Common myeloid progenitor, CD34-positive (primary cell): ENCODE data around the gene ADRB1.

ENCODE experiments used
- CTCF ChIA-PET: fragments of 350-600 bp; sonication (Branson Sonifier 250); formaldehyde crosslinking; loops from one replicate; lab custom pipeline; 2021; ENCODE audit warnings: antibody characterized with exemption; lab: Charles Lee
- POLR2A ChIA-PET: fragments of 350-600 bp; sonication (Branson Sonifier 250); formaldehyde crosslinking; loops from one replicate; lab custom pipeline; 2021; ENCODE audit warnings: antibody characterized with exemption; lab: Charles Lee
- DNase-seq, 3 donors: peaks; one replicate each; pipeline versions ENCODE4 v3.0.0 to v3.0.0-alpha.2; 2013
- H3K27ac ChIP-seq, 2 experiments: 1 replicate in 1 of 2; 2 replicates in 1 of 2; pipeline ENCODE4 v1.7.0; 2013; ENCODE audit warnings: inconsistent platforms in 2 of 2, low read length in 2 of 2, mild to moderate bottlenecking in 2 of 2, low read depth in 1 of 2, moderate library complexity in 1 of 2; ENCODE audit not compliant: severe bottlenecking in 2 of 2, insufficient read depth in 1 of 2, poor library complexity in 1 of 2
- H3K27me3 ChIP-seq, 5 experiments: replicated peaks in 2 of 5; 1 replicate in 3 of 5; 2 replicates in 2 of 5; pipeline versions ENCODE4 v1.6.1 to v1.7.0; 2013; ENCODE audit warnings: low read length in 4 of 5, mild to moderate bottlenecking in 2 of 5, moderate library complexity in 2 of 5, inconsistent platforms in 1 of 5; ENCODE audit not compliant: insufficient read depth in 5 of 5, control insufficient read depth in 4 of 5
- H3K36me3 ChIP-seq, 4 experiments: 1 replicate in 2 of 4; 2 replicates in 2 of 4; pipeline versions ENCODE4 v1.6.1 to v1.7.0; 2013; ENCODE audit warnings: low read length in 3 of 4, control low read depth in 1 of 4, mild to moderate bottlenecking in 1 of 4; ENCODE audit not compliant: control insufficient read depth in 4 of 4, insufficient read depth in 4 of 4
- H3K4me1 ChIP-seq, 4 experiments: 1 replicate in 3 of 4; 2 replicates in 1 of 4; pipeline versions ENCODE4 v1.6.1 to v1.7.1; 2013; ENCODE audit warnings: low read length in 3 of 4, mild to moderate bottlenecking in 3 of 4, control low read depth in 1 of 4, inconsistent platforms in 1 of 4, moderate library complexity in 1 of 4; ENCODE audit not compliant: control insufficient read depth in 4 of 4, insufficient read depth in 4 of 4; ENCODE audit errors: control extremely low read depth in 1 of 4
- H3K4me3 ChIP-seq, 7 experiments: 1 replicate in 4 of 7; 2 replicates in 3 of 7; pipeline versions ENCODE4 v1.5.1 to v1.7.0; 2013; ENCODE audit warnings: mild to moderate bottlenecking in 7 of 7, low read length in 6 of 7, moderate library complexity in 6 of 7, inconsistent platforms in 2 of 7, low read depth in 2 of 7, control low read depth in 1 of 7; ENCODE audit not compliant: insufficient read depth in 4 of 7, control insufficient read depth in 1 of 7; ENCODE audit errors: extremely low read depth in 1 of 7
- H3K9me3 ChIP-seq, 5 experiments: 1 replicate in 4 of 5; 2 replicates in 1 of 5; pipeline versions ENCODE4 v1.6.1 to v1.7.1; 2013; ENCODE audit warnings: low read length in 4 of 5, mild to moderate bottlenecking in 2 of 5, inconsistent platforms in 1 of 5, low read depth in 1 of 5, moderate library complexity in 1 of 5; ENCODE audit not compliant: control insufficient read depth in 4 of 5, insufficient read depth in 2 of 5; ENCODE audit errors: control extremely low read depth in 1 of 5
- WGBS: methylation state at CpG from one replicate; pipeline ENCODE4 v1.1.5; 2013; ENCODE audit not compliant: insufficient coverage; 5-methylcytosine and 5-hydroxymethylcytosine counted together

ADRB1 gene

DNA sequence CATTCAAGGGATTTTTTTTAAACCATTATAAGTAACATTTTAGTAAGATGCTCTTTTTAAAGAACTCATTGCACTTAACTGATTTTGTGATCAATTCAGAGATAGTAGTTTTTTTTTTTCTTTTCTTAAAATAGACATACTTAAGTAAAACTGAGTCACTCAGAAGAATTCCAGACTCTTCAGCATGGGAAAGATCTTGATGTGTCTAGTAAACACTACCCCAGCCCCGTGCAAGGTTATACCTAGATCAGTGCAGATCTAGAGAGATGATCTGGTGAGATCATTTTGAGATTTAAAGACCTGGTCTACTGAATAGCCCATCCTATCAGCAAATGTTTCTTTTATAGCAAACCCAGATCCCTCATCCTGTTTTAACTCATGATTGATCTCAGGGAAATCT is 8.6 kb downstream of the ADRB1 start:
- Histone ChIP-seq H3K9me3 (peaks cover 0 to 1% (median 0%) of the 10 kb centered on the region in 5 experiments), H3K4me1 (peaks cover 0 to 24% (median 3%) of the 10 kb centered on the region in 4 experiments), H3K36me3 (no peaks in the 10 kb centered on the region), H3K4me3 (no peak overlapping the region), H3K27ac (no peak overlapping the region), H3K27me3 (peaks cover 0 to 29% (median 5%) of the 10 kb centered on the region in 5 experiments)
- POLR2A ChIA-PET: no interaction called here
- no peak for DNase-seq
- CTCF ChIA-PET: no interaction called here
- 80% methylated on average over 1 of the region's 1 CpG for WGBS

DNA sequence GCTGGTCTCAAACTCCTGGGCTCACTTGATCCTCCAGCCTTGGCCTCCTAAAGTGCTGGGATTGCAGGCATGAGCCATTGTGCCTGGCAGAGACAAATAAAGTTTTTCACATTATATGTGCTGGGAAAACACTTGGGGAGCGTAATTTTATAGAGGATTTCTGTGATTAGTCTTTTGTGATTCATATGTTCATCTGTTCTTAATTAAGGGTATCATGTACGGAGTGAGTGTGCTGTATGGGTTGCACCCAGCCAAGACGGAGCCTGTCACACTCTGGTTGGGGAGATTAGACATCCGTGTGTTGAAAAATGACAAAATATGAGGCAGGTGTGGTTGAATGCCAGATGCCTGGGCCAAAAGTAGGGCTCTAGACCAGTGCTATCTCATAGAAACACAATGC is 10.3 kb downstream of the ADRB1 start:
- POLR2A ChIA-PET: no interaction called here
- Histone ChIP-seq H3K27me3 (peaks cover 0 to 13% (median 2%) of the 10 kb centered on the region in 5 experiments), H3K4me3 (no peak overlapping the region), H3K9me3 (peaks cover 0 to 1% (median 0%) of the 10 kb centered on the region in 5 experiments), H3K27ac (no peak overlapping the region), H3K4me1 (peaks cover 6 to 26% (median 13%) of the 10 kb centered on the region in 4 experiments), H3K36me3 (no peaks in the 10 kb centered on the region)
- 71% methylated on average over 3 of the region's 4 CpGs for WGBS
- no peak for DNase-seq
- CTCF ChIA-PET: interaction anchor here (1.4 kb wide), 1 partner anchor 11 kb away, joined by 3 read pairs; no protein-coding TSS in a partner anchor

DNA sequence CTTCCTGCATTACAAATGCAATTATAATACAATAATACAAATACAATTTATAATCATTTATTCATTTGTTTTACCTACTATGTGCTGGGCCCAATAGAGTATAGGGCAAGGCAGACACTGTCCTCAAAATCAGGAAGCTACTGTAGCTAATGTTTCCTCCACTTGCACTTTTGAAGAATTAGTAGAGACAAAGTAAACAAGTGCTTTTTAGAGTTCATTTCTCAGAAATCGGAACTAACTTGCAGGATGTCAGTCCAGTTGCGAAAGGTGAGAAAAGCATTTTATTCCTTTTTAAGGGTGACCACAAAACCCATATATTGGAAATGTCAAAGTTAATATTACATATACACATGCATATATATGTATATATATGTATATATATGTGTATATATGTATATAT is 14.2 kb downstream of the ADRB1 start:
- no peaks in the 10 kb centered on the region for H3K36me3 ChIP-seq
- H3K27me3 ChIP-seq: no peaks in the 10 kb centered on the region
- H3K4me1 ChIP-seq: peaks cover 11 to 63% (median 38%) of the 10 kb centered on the region in 4 experiments
- POLR2A ChIA-PET: no interaction called here
- CTCF ChIA-PET: interaction anchor here (5.0 kb wide), 1 partner anchor 9 kb away, joined by 28 read pairs; no protein-coding TSS in a partner anchor
- peaks cover 0 to 2% (median 0%) of the 10 kb centered on the region in 5 experiments for H3K9me3 ChIP-seq
- no peak overlapping the region for H3K4me3 ChIP-seq
- no CpG with 5 or more reads among the region's 2 CpGs for WGBS
- no peak overlapping the region for H3K27ac ChIP-seq
- peak in 2 of 3 donors; percentile 55 to 56 for DNase-seq

DNA sequence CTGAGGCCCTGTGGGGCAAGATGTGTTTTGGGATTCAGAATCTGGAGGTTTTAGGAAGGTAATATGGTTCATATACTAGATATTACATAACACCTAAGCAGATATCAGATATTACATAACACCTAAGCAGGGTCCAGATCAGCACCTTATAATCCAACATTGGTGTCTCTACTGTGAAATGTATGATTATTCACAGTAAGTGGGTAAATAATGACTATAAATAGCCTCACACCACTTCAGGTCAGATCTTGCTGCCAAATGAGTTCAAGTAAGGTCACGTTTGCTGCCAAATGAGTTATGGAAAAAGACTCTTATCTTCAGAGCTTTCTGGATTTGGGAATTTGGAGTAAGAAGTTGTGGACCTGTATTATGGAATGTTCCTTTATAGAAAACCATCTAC is 14.6 kb downstream of the ADRB1 start:
- WGBS: no CpG with 5 or more reads among the region's 1 CpG
- Histone ChIP-seq H3K9me3 (peaks cover 0 to 2% (median 0%) of the 10 kb centered on the region in 5 experiments), H3K4me3 (no peak overlapping the region), H3K27ac (no peak overlapping the region), H3K4me1 (peaks cover 11 to 68% (median 42%) of the 10 kb centered on the region in 4 experiments), H3K27me3 (no peaks in the 10 kb centered on the region), H3K36me3 (no peaks in the 10 kb centered on the region)
- POLR2A ChIA-PET: no interaction called here
- CTCF ChIA-PET: interaction anchor here (1.4 to 5.0 kb wide), 2 partner anchors 10 to 14 kb away, joined by 3 to 28 read pairs; no protein-coding TSS in a partner anchor
- DNase-seq: no peak

DNA sequence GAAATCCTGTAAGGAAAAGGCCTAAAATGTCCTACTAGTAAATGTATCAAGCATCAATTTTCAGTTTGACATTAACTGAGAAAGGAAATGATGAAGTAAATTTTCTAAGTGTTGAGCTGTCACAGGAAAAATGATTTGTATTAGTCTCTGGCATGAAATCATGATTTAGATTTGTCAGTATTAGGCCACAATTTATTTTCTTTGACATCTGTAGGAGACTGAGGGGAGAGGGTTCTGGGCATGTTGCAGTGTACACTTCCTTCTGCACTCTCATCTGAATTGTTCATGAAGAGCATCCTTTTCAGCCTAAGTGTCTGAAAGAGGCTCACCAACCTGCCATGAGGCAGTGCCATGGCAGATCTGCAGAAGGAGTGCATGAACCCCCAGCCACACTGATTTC is 15.9 kb downstream of the ADRB1 start:
- peaks cover 11 to 80% (median 51%) of the 10 kb centered on the region in 4 experiments for H3K4me1 ChIP-seq
- peaks cover 0 to 2% (median 0%) of the 10 kb centered on the region in 5 experiments for H3K9me3 ChIP-seq
- ChIA-PET POLR2A (no interaction called here), CTCF (interaction anchor here (0.8 to 5.0 kb wide), 7 partner anchors 11 to 176 kb away, joined by 3 to 28 read pairs (median 3); no protein-coding TSS in a partner anchor)
- no peak overlapping the region for H3K27ac ChIP-seq
- no peaks in the 10 kb centered on the region for H3K27me3 ChIP-seq
- peak in 2 of 3 donors; percentile 54 to 59 for DNase-seq
- no peak overlapping the region for H3K4me3 ChIP-seq
- no peaks in the 10 kb centered on the region for H3K36me3 ChIP-seq

DNA sequence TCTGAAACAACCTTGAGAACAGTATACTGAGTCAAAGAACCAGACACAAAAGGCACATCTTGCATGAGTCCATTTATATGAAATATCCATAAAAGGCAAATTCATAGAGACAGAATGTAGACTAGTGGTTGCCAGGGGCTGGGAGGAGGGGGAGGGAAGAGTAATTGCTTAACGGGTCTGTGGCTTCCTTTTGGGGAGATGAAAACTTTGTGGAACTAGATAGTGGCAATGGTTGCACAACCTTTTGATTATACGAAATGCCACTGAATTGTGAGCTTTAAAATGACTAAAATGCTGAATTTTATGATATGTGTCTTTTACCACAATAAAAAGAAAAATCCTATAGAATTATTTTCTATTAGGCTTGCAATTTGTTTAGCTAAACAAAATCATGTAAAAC is 16.8 kb downstream of the ADRB1 start:
- CTCF ChIA-PET: interaction anchor here (0.9 to 5.0 kb wide), 8 partner anchors 9 to 177 kb away, joined by 3 to 28 read pairs (median 3); no protein-coding TSS in a partner anchor
- Histone ChIP-seq H3K27ac (no peak overlapping the region), H3K4me1 (peaks cover 11 to 82% (median 51%) of the 10 kb centered on the region in 4 experiments), H3K36me3 (no peaks in the 10 kb centered on the region), H3K9me3 (peaks cover 0 to 2% (median 0%) of the 10 kb centered on the region in 5 experiments), H3K27me3 (no peaks in the 10 kb centered on the region), H3K4me3 (peak overlapping the region in 1 of 7 experiments; percentile 31)
- POLR2A ChIA-PET: no interaction called here
- 0% methylated on average over 1 of the region's 2 CpGs for WGBS
- peak; percentile 57 to 83 (median 81) for DNase-seq

DNA sequence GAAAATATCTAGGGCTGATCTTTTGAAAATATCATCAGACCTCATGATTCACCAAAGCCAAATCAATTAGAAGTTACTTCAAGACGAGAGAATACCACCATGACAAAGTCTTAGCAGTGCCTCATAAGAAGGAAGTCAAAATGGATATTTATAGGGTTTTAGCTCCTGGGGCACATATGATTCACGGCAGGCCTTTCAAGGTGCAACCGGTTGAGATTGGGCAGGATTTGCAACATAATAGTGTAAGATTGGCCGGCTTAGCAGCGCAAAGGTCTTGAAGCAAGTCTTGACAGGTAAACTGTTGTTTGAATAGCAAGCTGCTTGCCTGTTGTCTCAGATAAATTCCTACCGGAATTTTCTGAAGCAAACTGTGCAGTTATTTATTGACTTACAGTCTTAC is 17.5 kb downstream of the ADRB1 start:
- peaks cover 0 to 2% (median 0%) of the 10 kb centered on the region in 5 experiments for H3K9me3 ChIP-seq
- ChIA-PET POLR2A (no interaction called here), CTCF (interaction anchor here (0.9 to 5.0 kb wide), 8 partner anchors 9 to 42 kb away, joined by 3 to 28 read pairs (median 4); no protein-coding TSS in a partner anchor)
- 73% methylated on average over 4 of the region's 6 CpGs for WGBS
- peak in 2 of 3 donors; percentile 61 to 71 for DNase-seq
- no peaks in the 10 kb centered on the region for H3K36me3 ChIP-seq
- H3K27me3 ChIP-seq: no peaks in the 10 kb centered on the region
- H3K4me1 ChIP-seq: peaks cover 11 to 77% (median 51%) of the 10 kb centered on the region in 4 experiments
- no peak overlapping the region for H3K4me3 ChIP-seq
- H3K27ac ChIP-seq: no peak overlapping the region
